HG03103 (cell line): ENCODE measurements around the gene CDCP1.

Experiments
- ATAC-seq: cut with Tn5 transposase; IDR thresholded peaks from one replicate; pipeline ENCODE4 v1.9.1; 2021; ENCODE audit warnings: low read depth; ENCODE audit not compliant: unreplicated experiment

CDCP1 gene

DNA sequence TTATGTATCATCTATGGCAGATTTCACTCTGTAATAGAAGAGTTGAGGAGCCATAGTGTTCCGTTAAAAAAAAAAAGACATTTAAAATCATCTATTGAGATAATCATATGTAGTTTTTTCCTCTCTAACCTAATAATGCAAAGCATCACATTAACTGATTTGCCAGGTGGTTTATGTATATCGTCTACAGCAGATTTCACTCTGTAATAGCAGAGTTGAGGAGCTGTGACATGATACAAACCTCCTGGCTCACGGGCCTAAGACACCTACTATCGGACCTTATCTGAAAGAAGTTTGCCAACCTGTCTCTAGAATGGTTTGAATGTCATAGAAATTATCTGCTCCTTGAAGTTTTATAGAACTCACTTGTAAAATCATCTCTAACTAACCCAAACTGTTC, 29.8 kb downstream of the CDCP1 start:
- no peak for ATAC-seq

- no peak for ATAC-seq
Observed at GRCh38 chr3:45113625-45114050, 32.5 kb downstream of the CDCP1 start.

GRCh38 chr3:45112939-45113338, 33.2 kb downstream of the CDCP1 start:
- ATAC-seq: no peak

- no peak for ATAC-seq
Observed at GRCh38 chr3:45110509-45110833, 35.7 kb downstream of the CDCP1 start.

DNA sequence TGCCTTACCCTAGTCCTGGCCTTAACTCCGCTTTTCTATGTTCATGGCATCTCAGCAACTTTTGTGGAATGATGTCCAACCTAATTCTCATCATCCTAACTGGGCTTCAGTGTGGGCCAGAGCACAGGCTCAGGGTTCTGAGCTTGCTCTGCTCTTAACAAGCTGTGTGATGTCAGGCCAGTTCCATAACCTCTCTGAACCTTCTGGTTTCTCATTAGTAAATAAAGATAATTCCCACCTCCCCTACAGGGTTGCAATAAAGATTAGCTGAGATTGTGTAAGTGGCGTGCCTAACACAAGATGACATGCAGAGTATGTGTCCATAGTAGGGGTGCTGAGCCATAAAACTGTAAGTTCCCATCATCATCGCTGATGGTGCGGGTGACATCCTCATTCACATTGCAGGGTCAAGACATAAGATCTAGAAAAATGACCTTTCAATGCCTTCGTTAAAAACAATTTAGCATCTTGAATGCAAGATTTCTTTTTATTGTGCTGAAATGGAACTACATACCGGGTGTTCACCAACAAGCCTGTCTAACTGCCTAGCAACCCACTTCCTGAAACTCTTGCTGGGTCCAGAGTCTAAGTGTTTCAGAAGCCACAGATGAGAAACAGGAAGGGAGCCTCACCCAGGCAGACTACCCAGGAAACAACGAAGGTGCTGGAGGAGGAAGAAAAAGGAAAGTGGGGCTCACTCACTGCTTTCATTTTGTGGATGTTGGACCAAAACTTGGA, 36.2 kb downstream of the CDCP1 start:
- ATAC-seq: no peak

DNA sequence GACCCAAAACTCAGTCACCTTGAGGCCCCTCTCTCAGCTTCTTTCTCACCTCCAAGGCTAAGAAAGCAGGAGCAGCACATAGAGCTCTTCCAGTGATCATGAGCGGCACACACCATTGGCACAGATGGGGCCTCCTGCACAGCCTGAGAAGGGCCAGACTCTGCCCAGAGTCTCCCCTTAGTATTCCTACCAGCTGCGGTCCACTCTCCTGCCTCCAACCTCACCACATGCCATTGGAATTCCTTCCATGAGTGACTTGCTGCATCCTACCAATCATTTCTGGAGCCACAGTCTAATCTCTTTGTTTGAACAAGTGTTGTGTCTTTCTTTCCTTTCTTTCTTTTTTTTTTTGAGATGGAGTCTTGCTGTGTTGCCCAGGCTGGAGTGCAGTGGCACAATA, 39.3 kb downstream of the CDCP1 start:
- ATAC-seq: no peak

DNA sequence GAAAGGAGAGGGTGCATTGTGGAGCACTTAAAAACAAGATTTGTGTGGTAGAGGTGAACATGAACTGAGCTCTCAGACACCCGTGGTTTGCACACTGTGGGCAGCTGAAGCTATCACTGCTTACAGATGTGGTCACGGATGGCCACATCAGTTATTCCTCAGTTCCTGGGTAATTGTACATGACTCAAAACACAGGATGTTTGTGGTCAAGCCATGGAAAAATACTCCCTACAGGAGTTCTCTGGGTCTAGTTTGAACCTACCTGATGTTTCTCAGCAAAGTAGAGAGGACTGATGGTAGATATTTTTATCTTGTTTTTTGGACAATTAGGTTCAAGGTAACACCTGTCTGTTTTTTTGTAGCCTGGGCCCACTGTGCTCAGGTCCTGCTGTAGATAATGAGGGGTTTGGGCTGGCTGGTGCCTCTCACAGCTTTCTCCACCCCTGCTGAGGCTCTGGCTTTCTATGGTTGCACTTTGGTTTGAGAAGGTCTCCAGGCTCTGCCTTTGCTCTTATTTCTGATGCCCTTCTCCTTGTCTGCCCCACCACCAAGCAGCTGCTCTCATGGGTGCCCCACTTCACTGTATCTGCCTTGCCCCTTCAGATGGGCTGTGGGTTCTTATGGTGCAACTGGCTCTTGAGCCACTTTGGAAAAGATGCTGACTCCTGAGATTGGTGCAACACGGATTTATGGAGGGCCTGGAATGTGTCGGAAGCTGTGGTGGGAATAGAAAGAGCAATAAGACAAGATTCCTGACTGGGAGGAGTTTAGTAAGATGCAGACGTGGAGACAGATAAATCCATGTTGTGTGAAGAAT, 40.1 kb downstream of the CDCP1 start:
- no peak for ATAC-seq

GRCh38 chr3:45104715-45105711, 41.2 kb downstream of the CDCP1 start:
- no peak for ATAC-seq

DNA sequence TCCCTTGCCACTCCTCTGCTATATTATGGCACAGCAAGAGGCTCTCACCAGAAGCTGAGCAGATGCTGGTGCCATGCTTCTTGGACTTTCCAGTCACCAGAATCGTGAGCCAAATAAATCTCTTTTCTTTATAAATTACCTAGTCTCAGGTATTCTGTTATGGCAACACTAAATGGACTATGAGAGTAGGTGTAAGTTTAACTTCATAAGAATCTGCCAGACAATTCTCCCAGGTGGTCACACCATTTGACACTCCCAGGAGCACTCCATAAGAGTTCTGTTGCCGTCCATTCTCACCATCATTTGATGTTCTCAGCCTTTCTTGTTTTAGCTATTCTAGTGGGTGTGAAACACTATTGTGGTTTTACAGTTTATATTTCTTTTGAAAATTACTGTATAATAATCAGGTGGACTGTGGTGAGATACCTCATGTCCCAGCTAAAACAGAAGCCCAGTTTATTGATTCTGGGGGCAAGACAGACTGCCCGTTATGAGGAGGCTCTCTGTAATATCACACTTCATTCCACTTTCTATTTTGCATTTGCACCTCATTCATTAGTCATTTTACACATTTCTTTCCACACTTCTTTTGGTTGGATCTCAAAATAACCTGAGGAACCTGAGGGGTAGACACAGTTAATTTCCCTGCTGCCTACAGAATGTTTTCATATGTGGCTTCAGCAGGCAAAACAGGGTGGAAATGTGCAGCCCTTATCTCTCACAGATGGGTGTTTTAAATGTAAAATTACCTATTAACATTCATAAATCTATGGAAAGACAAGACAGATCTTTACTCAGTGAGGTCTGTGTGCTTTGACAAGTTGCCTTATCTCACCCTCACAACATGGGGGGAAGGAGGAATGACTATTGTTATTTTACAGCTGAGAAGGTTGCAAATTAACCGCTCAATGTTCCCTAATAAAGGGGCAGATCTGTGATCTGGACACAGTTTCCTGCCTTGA, 42.1 kb downstream of the CDCP1 start:
- ATAC-seq: no peak

- ATAC-seq: no peak
Observed at GRCh38 chr3:45103334-45103733, 42.8 kb downstream of the CDCP1 start.

DNA sequence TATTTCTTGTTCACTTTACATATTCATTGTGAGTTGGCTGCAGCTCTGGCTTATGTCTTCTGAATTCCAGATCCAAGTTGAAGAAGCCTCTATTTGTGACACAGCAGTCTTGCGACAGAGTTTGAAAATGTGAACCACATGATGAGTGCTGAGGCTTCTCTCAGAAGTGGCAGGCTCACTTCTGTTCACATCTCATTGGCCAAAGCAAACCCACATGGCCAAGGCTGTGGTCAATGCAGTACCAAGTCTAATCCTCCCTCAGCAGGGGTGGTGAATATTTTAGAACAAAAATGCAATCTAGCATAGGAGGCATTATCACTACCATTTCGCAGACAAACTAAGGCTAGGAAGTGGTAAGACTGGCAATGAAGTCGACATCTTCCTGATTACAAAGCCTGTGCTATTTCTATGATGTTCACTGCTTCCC, 45.2 kb downstream of the CDCP1 start:
- ATAC-seq: no peak

- ATAC-seq: no peak
Observed at GRCh38 chr3:45098310-45098709, 47.9 kb downstream of the CDCP1 start.

DNA sequence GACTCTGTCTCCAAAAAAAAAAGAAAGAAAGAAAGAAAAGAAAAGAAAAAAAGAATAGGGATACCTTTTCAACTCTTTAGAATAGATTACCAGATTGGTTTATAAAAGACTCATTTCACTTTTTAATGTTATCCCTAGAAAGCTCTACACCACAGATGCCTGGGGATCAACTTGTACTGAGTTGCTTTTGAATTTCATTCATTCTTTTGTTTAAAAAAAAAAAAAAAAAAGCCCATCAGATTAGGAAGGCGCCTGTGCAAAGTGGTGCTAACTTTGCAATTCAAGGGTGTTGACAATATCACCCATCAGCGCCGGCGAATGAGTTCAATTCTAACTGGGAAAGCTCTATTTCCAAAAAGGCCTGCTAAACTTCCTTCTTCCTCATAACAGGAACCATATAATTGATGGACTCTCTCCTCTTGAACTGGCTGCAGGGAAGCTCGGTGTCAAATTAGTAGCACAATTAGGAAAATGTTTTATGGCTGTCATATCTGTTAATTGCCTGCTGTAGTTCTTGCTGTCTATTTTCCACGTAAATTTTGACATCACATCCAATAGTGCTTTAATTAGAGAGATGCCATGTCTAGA, 48.8 kb downstream of the CDCP1 start:
- ATAC-seq: no peak

DNA sequence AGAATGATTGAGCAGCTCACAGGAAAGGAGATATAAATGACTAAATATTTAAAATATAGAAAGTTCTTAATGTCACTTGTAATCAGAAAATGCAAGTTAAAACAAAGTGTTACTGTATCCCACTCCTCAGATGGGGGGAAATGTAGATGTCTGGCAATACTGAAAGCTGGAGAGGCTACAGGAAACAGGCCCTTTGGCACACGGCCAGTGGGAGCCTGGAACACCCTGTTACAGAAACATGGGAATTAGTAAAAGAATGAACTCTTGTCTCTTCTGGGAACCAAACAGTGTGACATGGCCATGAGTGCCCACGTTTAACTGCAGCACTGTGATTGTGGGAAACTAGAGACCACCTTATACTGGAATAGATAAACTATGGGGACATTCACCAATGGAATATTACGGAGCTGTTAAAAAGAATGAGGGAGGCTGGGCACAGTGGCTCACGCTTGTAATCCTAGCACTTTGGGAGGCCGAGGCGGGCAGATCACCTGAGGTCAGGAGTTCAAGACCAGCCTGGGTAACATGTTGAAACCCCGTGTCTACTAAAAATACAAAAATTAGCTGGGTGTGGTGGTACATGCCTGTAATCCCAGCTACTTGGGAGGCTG, 50.2 kb downstream of the CDCP1 start:
- no peak for ATAC-seq

GRCh38 chr3:45093176-45093575, 53.0 kb downstream of the CDCP1 start:
- no peak for ATAC-seq

GRCh38 chr3:45092132-45093031, 53.8 kb downstream of the CDCP1 start:
- ATAC-seq: no peak

- ATAC-seq: no peak
Observed at GRCh38 chr3:45090855-45091254, 55.3 kb downstream of the CDCP1 start.
